Measurements from ENCODE around the gene KPNA5. TPM values are rescaled to one million over a fixed set of nuclear protein-coding genes. Genes with fewer than 3 reads are reported as not detected.

The KPNA5 gene
- total RNA-seq, 1 donor from 2014 or later, result 9.2 TPM

DNA sequence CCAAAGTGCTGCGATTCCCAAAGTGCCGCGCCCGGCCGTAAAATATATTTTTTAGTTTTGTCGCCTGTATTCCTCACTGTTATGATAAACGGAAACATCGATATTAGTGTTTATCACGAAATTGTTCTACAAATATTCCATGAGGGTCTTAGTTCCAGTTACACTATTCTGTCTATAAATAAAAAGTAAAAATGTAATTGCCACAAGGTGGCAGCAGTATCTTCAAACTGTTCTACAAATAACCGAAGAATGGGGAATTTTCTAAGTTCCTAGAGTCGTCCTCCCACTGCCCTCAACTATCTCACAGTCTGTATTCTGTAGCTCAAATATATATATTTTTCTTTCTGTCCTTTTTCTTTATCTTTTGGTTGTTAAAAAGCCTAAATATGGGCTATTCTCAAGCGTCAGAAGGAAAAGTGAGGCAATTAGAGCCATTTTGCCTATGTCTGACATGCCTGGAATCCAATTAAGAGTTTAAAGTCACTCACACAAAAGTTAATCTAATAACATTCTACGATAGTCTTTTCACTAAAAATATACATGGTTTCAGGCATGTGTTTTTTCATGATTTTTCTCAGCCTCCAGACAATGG, 98.7 kb downstream of the KPNA5 start:
- intact Hi-C loops (cut with micrococcal nuclease), result loop anchor here (1.0 kb wide), 2 partner anchors 68 to 190 kb away; no protein-coding TSS in a partner anchor

DNA sequence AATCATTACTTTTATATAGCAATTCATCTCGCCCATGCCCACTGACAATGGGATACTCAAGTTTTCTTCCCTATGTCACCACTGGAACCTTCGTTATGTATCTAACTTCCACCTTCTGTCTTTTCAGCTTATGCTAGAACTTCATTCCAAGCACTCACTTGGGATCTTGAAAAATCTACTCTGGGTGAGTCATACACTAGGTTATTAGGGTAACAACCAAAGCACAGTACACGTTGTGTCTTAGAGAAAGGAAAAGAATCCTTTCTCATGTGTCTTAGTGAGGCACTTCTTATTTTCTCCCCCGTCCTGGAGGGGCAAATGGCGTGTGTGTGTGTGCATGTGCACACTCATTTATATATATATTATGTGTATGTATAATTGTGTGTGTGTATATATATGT, 102.8 kb downstream of the KPNA5 start:
- intact Hi-C loops (cut with micrococcal nuclease), result no loop called here

Other genes with a start within 250 kb of the KPNA5 start
- gene CALHM6, start 219.8 kb upstream of the KPNA5 start, total RNA-seq, result 86.6 and 89.1 TPM in 2 replicates
- not detected in 2 replicates for gene CALHM5, start 169.6 kb upstream of the KPNA5 start, total RNA-seq
- gene TRAPPC3L, start 135.5 kb upstream of the KPNA5 start, total RNA-seq, result not detected in 2 replicates
- gene CALHM4, start 127.5 kb upstream of the KPNA5 start, total RNA-seq, result not detected in 2 replicates
- 35.9 and 40.8 TPM in 2 replicates for gene RWDD1, start 109.7 kb upstream of the KPNA5 start, total RNA-seq
- gene RSPH4A, start 64.7 kb upstream of the KPNA5 start, total RNA-seq, result 0.29 and 0.37 TPM in 2 replicates
- gene ZUP1, start 12.4 kb upstream of the KPNA5 start, total RNA-seq, result 15.7 and 18.8 TPM in 2 replicates
- gene FAM162B, start 84.5 kb downstream of the KPNA5 start, total RNA-seq, result not detected in 2 replicates
- gene GPRC6A, start 147.9 kb downstream of the KPNA5 start, total RNA-seq, result not detected in 2 replicates
- not detected in 2 replicates for gene RFX6, start 196.0 kb downstream of the KPNA5 start, total RNA-seq

All from T-helper 1 cell treated with Interleukin-12 subunit alpha and Interleukin-12 subunit beta and Interleukin-4 antibody, amounts not matched to agents 30 ng/mL and 1 ng/mL, for 36 hours (primary cell).